HEK293 (cell line): Measurements from ENCODE around the gene ELAPOR1.
A peak's percentile ranks its signal among the peaks of the same experiment; 100 is the strongest.

Experiments used
- CTCF ChIA-PET: fragments of 350-600 bp; formaldehyde crosslinking; extraction: SDS; loops from one replicate; lab custom pipeline; 2021; ENCODE audit warnings: antibody characterized with exemption; lab: Yijun Ruan, JAX
- POLR2A ChIA-PET: fragments of 300-600 bp; formaldehyde crosslinking; extraction: SDS; loops from one replicate; lab custom pipeline; 2020; ENCODE audit warnings: antibody characterized with exemption, inconsistent platforms; lab: Yijun Ruan, JAX
- H3K27ac ChIP-seq: fragments of 200-500 bp; sonication (Bioruptor generic); 2 replicates; pipeline ENCODE4 v1.5.1; 2014; ENCODE audit warnings: low read depth, low read length, control low read depth, inconsistent platforms; ENCODE audit errors: extremely low read depth
- H3K36me3 ChIP-seq, 2 experiments: fragments of 200-500 bp in 1 of 2; sonication (Bioruptor generic) in 1 of 2; 1 replicate in 1 of 2; 2 replicates in 1 of 2; pipeline ENCODE4 v1.5.1; 2014 to 2017; ENCODE audit warnings: inconsistent platforms in 2 of 2, low read length in 2 of 2; ENCODE audit not compliant: control insufficient read depth in 2 of 2, insufficient read depth in 1 of 2
- H3K4me1 ChIP-seq: fragments of 200-500 bp; sonication (Bioruptor generic); 2 replicates; pipeline ENCODE4 v1.5.1; 2014; ENCODE audit warnings: mild to moderate bottlenecking, low read length, inconsistent platforms; ENCODE audit not compliant: control insufficient read depth, insufficient read depth
- H3K4me3 ChIP-seq: 2 replicates; pipeline ENCODE4 v1.5.1; 2011; ENCODE audit warnings: low read depth, mild to moderate bottlenecking, control low read depth, low read length, moderate library complexity
- H3K9me3 ChIP-seq: fragments of 200-500 bp; sonication (Bioruptor generic); 2 replicates; pipeline ENCODE4 v1.5.1; 2014; ENCODE audit warnings: low read depth, low read length, inconsistent platforms; ENCODE audit not compliant: control insufficient read depth, insufficient read depth
- GFI1B ChIP-seq: fragments of 450-650 bp; formaldehyde crosslinking; IDR thresholded peaks from 2 replicates; pipeline ENCODE4 v1.5.1; 2016; ENCODE audit warnings: missing biosample characterization, missing genetic modification characterization
- KLF10 ChIP-seq: fragments of 450-650 bp; IDR thresholded peaks from 2 replicates; pipeline ENCODE4 v1.5.1; 2018; ENCODE audit warnings: missing biosample characterization, mild to moderate bottlenecking, missing genetic modification characterization
- KLF16 ChIP-seq: fragments of 450-650 bp; formaldehyde crosslinking; IDR thresholded peaks from 2 replicates; pipeline ENCODE4 v1.5.1; 2017; ENCODE audit warnings: missing biosample characterization, missing genetic modification characterization
- PRDM1 ChIP-seq: fragments of 450-650 bp; formaldehyde crosslinking; IDR thresholded peaks from 2 replicates; pipeline ENCODE4; 2016; ENCODE audit warnings: missing biosample characterization, missing genetic modification characterization
- RBAK ChIP-seq: fragments of 450-650 bp; formaldehyde crosslinking; IDR thresholded peaks from 2 replicates; pipeline ENCODE4 v1.5.1; 2016; ENCODE audit warnings: missing biosample characterization, missing genetic modification characterization
- ZNF132 ChIP-seq: fragments of 450-650 bp; formaldehyde crosslinking; IDR thresholded peaks from 2 replicates; pipeline ENCODE4 v1.5.1; 2017; ENCODE audit warnings: missing biosample characterization, missing genetic modification characterization, borderline replicate concordance
- ZNF157 ChIP-seq: fragments of 450-650 bp; formaldehyde crosslinking; IDR thresholded peaks from 2 replicates; pipeline ENCODE4 v1.5.1; 2016; ENCODE audit warnings: missing biosample characterization, missing genetic modification characterization
- ZNF16 ChIP-seq: fragments of 450-650 bp; formaldehyde crosslinking; IDR thresholded peaks from 2 replicates; pipeline ENCODE4 v1.5.1; 2016; ENCODE audit warnings: low read depth, missing biosample characterization, missing genetic modification characterization
- ZNF239 ChIP-seq: fragments of 450-650 bp; formaldehyde crosslinking; IDR thresholded peaks from 2 replicates; pipeline ENCODE4 v1.5.1; 2016; ENCODE audit warnings: missing biosample characterization, missing genetic modification characterization
- ZNF266 ChIP-seq: fragments of 450-650 bp; formaldehyde crosslinking; IDR thresholded peaks from 2 replicates; pipeline ENCODE4 v1.5.1; 2016; ENCODE audit warnings: missing biosample characterization, missing genetic modification characterization, low read depth
- ZNF423 ChIP-seq: fragments of 450-650 bp; formaldehyde crosslinking; IDR thresholded peaks from 2 replicates; pipeline ENCODE4 v1.5.1; 2016; ENCODE audit warnings: missing biosample characterization, missing genetic modification characterization
- ZNF658 ChIP-seq: fragments of 450-650 bp; formaldehyde crosslinking; IDR thresholded peaks from 2 replicates; pipeline ENCODE4; 2016; ENCODE audit warnings: missing biosample characterization, missing genetic modification characterization
- ZNF670 ChIP-seq: fragments of 450-650 bp; formaldehyde crosslinking; IDR thresholded peaks from 2 replicates; pipeline ENCODE4 v1.5.1; 2016; ENCODE audit warnings: missing biosample characterization, missing genetic modification characterization, low read depth
- ZNF768 ChIP-seq: fragments of 450-650 bp; formaldehyde crosslinking; IDR thresholded peaks from 2 replicates; pipeline ENCODE4 v1.5.1; 2018; ENCODE audit warnings: missing biosample characterization, mild to moderate bottlenecking, missing genetic modification characterization
- TF ChIP-seq, protein P1 (sequence below): fragments of 450-650 bp; formaldehyde crosslinking; IDR thresholded peaks from 2 replicates; pipeline ENCODE4 v1.5.1; 2016; ENCODE audit warnings: missing biosample characterization, missing genetic modification characterization
- TF ChIP-seq, protein P2 (sequence below): fragments of 450-650 bp; formaldehyde crosslinking; IDR thresholded peaks from 2 replicates; pipeline ENCODE4 v1.5.1; 2017; ENCODE audit warnings: missing biosample characterization, mild to moderate bottlenecking, missing genetic modification characterization, moderate library complexity
- TF ChIP-seq, protein P3 (sequence below): fragments of 450-650 bp; formaldehyde crosslinking; optimal IDR thresholded peaks from 2 replicates; pipeline ENCODE3; 2016; ENCODE audit warnings: missing biosample characterization, mild to moderate bottlenecking, missing genetic modification characterization
- TF ChIP-seq, protein P4 (sequence below): fragments of 450-650 bp; formaldehyde crosslinking; IDR thresholded peaks from 2 replicates; pipeline ENCODE4 v1.5.1; 2016; ENCODE audit warnings: missing biosample characterization, missing genetic modification characterization
- TF ChIP-seq, protein P5 (sequence below): fragments of 450-650 bp; formaldehyde crosslinking; IDR thresholded peaks from 2 replicates; pipeline ENCODE4 v1.5.1; 2016; ENCODE audit warnings: missing biosample characterization, missing genetic modification characterization

Gene ELAPOR1

DNA sequence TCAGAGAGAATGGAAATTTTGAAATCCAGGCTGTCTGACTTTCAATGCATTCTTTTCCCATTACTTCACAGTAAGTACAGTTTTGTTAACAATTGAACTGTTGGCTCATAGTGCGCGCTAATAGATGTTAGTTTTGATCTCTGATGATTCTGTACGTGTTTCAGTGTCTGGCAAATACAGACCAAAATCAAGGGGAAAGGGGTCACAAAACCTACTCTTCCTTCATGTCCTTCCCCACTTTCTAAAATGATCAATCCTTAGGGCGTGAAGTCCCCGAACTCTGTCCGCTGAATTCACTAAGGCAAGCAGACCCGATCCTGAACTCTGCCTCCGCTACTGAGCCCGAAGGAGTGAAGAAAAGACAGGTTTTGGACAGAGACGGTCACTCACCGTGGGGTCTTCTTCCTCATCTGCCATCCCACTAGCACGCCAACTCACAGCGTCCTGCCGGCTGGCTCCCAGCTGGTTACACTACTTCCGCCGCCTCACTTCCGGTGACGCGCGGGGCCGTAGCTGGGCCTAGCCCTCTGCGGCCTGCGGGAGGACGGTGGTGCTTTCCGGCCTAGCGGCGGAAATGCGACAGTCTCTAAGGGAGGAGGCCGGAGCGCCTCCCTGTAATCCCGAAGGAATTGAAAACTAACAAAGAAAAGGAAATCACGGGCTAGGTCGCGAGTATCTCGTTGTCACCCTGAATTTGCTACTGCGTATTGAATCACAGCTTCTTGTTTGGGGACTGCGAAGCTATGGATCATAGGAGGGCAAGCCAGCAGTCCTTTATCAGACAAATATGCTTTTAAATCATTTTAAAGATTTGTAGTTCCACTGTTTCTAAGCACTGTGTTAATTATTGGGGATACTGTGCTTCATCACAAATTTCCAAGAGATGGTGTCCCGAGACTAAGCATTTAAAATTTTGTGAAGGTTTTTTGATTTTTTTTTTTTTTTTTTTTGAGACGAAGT lies 38.1 kb upstream of the ELAPOR1 start, which contains the start of gene TAF13 (continued):
- TF ChIP-seq PRDM1 (tag by site-specific recombination) = peak; percentile 96
- TF ChIP-seq RBAK = no peak
- no peak for TF ChIP-seq ZNF423 (tag by site-specific recombination)
- TF ChIP-seq KLF16 (tag by site-specific recombination) = peak; percentile 53; the same call in 1 of the 2 replicates
- no peak for TF ChIP-seq ZNF16 (tag by site-specific recombination)

DNA sequence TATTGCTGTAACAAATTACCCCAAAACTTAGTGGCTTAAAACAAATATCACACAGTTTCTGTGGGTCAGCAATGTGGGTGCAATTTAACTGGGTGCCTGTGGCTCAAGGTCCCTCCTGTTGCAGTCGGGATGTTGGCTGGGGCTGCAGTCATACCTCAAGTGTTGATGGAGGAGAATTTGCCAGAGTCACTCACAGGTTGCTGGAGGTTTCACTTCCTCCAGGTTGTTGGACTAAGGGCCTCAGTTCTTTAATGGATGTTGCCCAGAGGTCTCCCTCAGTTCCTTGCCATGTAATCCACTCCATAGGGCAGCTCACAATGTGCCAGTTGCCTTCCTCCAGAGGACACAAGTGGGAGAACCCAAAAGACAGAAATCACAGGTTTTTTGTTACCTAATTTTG lies 35.6 kb upstream of the ELAPOR1 start:
- Histone ChIP-seq H3K9me3 (no peaks in the 10 kb centered on the region), H3K4me1 (no peaks in the 10 kb centered on the region), H3K27ac (no peak overlapping the region), H3K36me3 (peaks cover 0 to 6% of the 10 kb centered on the region in 2 experiments; a peak in 1 of 3 replicates), H3K4me3 (no peak overlapping the region)
- TF ChIP-seq, protein P1, sequence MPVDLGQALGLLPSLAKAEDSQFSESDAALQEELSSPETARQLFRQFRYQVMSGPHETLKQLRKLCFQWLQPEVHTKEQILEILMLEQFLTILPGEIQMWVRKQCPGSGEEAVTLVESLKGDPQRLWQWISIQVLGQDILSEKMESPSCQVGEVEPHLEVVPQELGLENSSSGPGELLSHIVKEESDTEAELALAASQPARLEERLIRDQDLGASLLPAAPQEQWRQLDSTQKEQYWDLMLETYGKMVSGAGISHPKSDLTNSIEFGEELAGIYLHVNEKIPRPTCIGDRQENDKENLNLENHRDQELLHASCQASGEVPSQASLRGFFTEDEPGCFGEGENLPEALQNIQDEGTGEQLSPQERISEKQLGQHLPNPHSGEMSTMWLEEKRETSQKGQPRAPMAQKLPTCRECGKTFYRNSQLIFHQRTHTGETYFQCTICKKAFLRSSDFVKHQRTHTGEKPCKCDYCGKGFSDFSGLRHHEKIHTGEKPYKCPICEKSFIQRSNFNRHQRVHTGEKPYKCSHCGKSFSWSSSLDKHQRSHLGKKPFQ (tag by site-specific recombination) = no peak
- TF ChIP-seq RBAK = no peak
- TF ChIP-seq, protein P2, sequence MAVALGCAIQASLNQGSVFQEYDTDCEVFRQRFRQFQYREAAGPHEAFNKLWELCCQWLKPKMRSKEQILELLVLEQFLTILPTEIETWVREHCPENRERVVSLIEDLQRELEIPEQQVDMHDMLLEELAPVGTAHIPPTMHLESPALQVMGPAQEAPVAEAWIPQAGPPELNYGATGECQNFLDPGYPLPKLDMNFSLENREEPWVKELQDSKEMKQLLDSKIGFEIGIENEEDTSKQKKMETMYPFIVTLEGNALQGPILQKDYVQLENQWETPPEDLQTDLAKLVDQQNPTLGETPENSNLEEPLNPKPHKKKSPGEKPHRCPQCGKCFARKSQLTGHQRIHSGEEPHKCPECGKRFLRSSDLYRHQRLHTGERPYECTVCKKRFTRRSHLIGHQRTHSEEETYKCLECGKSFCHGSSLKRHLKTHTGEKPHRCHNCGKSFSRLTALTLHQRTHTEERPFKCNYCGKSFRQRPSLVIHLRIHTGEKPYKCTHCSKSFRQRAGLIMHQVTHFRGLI = no peak
- TF ChIP-seq, protein P3, sequence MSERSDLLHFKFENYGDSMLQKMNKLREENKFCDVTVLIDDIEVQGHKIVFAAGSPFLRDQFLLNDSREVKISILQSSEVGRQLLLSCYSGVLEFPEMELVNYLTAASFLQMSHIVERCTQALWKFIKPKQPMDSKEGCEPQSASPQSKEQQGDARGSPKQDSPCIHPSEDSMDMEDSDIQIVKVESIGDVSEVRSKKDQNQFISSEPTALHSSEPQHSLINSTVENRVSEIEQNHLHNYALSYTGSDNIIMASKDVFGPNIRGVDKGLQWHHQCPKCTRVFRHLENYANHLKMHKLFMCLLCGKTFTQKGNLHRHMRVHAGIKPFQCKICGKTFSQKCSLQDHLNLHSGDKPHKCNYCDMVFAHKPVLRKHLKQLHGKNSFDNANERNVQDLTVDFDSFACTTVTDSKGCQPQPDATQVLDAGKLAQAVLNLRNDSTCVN = no peak
- TF ChIP-seq ZNF670 (tag by site-specific recombination) = no peak
- TF ChIP-seq ZNF266 = no peak
- TF ChIP-seq ZNF239 = no peak
- TF ChIP-seq ZNF768 (tag by site-specific recombination) = no peak
- TF ChIP-seq KLF10 (tag by site-specific recombination) = no peak
- TF ChIP-seq ZNF132 (tag by site-specific recombination) = no peak
- TF ChIP-seq, protein P4, sequence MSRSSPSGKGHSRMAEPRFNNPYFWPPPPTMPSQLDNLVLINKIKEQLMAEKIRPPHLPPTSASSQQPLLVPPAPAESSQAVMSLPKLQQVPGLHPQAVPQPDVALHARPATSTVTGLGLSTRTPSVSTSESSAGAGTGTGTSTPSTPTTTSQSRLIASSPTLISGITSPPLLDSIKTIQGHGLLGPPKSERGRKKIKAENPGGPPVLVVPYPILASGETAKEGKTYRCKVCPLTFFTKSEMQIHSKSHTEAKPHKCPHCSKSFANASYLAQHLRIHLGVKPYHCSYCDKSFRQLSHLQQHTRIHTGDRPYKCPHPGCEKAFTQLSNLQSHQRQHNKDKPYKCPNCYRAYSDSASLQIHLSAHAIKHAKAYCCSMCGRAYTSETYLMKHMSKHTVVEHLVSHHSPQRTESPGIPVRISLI (tag by site-specific recombination) = no peak
- TF ChIP-seq, protein P5, sequence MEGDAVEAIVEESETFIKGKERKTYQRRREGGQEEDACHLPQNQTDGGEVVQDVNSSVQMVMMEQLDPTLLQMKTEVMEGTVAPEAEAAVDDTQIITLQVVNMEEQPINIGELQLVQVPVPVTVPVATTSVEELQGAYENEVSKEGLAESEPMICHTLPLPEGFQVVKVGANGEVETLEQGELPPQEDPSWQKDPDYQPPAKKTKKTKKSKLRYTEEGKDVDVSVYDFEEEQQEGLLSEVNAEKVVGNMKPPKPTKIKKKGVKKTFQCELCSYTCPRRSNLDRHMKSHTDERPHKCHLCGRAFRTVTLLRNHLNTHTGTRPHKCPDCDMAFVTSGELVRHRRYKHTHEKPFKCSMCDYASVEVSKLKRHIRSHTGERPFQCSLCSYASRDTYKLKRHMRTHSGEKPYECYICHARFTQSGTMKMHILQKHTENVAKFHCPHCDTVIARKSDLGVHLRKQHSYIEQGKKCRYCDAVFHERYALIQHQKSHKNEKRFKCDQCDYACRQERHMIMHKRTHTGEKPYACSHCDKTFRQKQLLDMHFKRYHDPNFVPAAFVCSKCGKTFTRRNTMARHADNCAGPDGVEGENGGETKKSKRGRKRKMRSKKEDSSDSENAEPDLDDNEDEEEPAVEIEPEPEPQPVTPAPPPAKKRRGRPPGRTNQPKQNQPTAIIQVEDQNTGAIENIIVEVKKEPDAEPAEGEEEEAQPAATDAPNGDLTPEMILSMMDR (tag by site-specific recombination) = no peak
- TF ChIP-seq ZNF658 (tag by site-specific recombination) = no peak
- no peak for TF ChIP-seq GFI1B
- TF ChIP-seq ZNF157 (tag by site-specific recombination) = no peak
- ChIA-PET CTCF (interaction anchor here (1.0 kb wide), 1 partner anchor 35 kb away, joined by 3 read pairs; a partner anchor contains a TSS), POLR2A (interaction anchor here (0.7 to 1.1 kb wide), 2 partner anchors 22 to 383 kb away, joined by 3 to 7 read pairs; no protein-coding TSS in a partner anchor)
